Kidney epithelial cell (primary cell): Measurements from ENCODE around the gene RABGEF1. TPM values are rescaled to one million over a fixed set of nuclear protein-coding genes. Genes with fewer than 3 reads are reported as not detected.
"Not testable (repeated sequence)": the region's sequence is repeated elsewhere in the genome, so short reads cannot be mapped to it uniquely, and the experiment has no call there.

Experiments used
- DNase-seq: peaks from one replicate; pipeline ENCODE4 v3.0.0-alpha.2; 2010; ENCODE audit warnings: low read depth
- H3K27me3 ChIP-seq: 2 replicates; pipeline ENCODE4 v1.6.0; 2011; ENCODE audit warnings: low read length; ENCODE audit not compliant: control insufficient read depth, insufficient read depth
- H3K36me3 ChIP-seq: 2 replicates; pipeline ENCODE4 v1.5.1; 2011; ENCODE audit warnings: low read length; ENCODE audit not compliant: control insufficient read depth, insufficient read depth
- H3K4me3 ChIP-seq: 2 replicates; pipeline ENCODE4 v1.5.1; 2011; ENCODE audit warnings: low read depth, mild to moderate bottlenecking, control low read depth, low read length
- CTCF ChIP-seq: IDR thresholded peaks from 2 replicates; pipeline ENCODE4 v1.5.1; 2011; ENCODE audit warnings: mild to moderate bottlenecking, moderate library complexity, low read length, control low read depth, inconsistent platforms; ENCODE audit not compliant: insufficient read depth, poor library complexity, severe bottlenecking
- total RNA-seq: library from RNA; depleted of rRNA; stranded (reverse); fragments of >200 nt; gene quantifications from 2 replicates; pipeline ENCODE4 v1.2.3, GENCODE V29; 2015

The RABGEF1 gene
- total RNA-seq, 1 donor from 2014 or later: 23.2 TPM

- H3K36me3 ChIP-seq: no peaks in the 10 kb centered on the region
- no peak for TF ChIP-seq CTCF
- DNase-seq: no peak
Observed at GRCh38 chr7:66756889-66757288, 16.4 kb downstream of the RABGEF1 start.

GRCh38 chr7:66757939-66758338, 17.4 kb downstream of the RABGEF1 start:
- Histone ChIP-seq H3K4me3 (no peak overlapping the region), H3K36me3 (no peaks in the 10 kb centered on the region), H3K27me3 (no peaks in the 10 kb centered on the region)
- DNase-seq: no peak
- no peak for TF ChIP-seq CTCF

More at GRCh38 chr7:66756889-66757288, 16.4 kb downstream of the RABGEF1 start:
- no peak overlapping the region for H3K4me3 ChIP-seq
- H3K27me3 ChIP-seq: no peaks in the 10 kb centered on the region

- Histone ChIP-seq H3K36me3 (no peaks in the 10 kb centered on the region), H3K27me3 (no peaks in the 10 kb centered on the region), H3K4me3 (no peak overlapping the region)
- TF ChIP-seq CTCF: no peak
- DNase-seq: no peak
Observed at GRCh38 chr7:66758950-66759628, 18.6 kb downstream of the RABGEF1 start.

- not testable (repeated sequence) for H3K36me3 ChIP-seq, H3K27me3 ChIP-seq, DNase-seq, H3K4me3 ChIP-seq
Observed at GRCh38 chr7:66763183-66763582, 22.6 kb downstream of the RABGEF1 start.

- not testable (repeated sequence) for H3K27me3 ChIP-seq, H3K36me3 ChIP-seq, DNase-seq, H3K4me3 ChIP-seq
Observed at GRCh38 chr7:66763633-66764355, 23.3 kb downstream of the RABGEF1 start.

- H3K27me3 ChIP-seq, DNase-seq, H3K36me3 ChIP-seq, H3K4me3 ChIP-seq: not testable (repeated sequence)
Observed at GRCh38 chr7:66764905-66765304, 24.4 kb downstream of the RABGEF1 start.

- H3K4me3 ChIP-seq, H3K27me3 ChIP-seq, DNase-seq, H3K36me3 ChIP-seq: not testable (repeated sequence)
Observed at GRCh38 chr7:66765322-66766025, 24.9 kb downstream of the RABGEF1 start.
